Skin of body (tissue), 3 donors: Measurements from ENCODE around the gene NXPE4. TPM values are rescaled to one million over a fixed set of nuclear protein-coding genes. Genes with fewer than 3 reads are reported as not detected.

Experiments used
- DNase-seq: peaks from one replicate; lab custom pipeline; 2025; lab: John Stamatoyannopoulos, UW
- small RNA-seq: library from RNA; depleted of rRNA; stranded (forward); fragments of <200 nt; gene quantifications from one replicate; pipeline ENCODE3, GENCODE V24; 2014; ENCODE audit warnings: low replicate concordance
- total RNA-seq: library from RNA; depleted of rRNA; stranded (reverse); fragments of >200 nt; gene quantifications from one replicate; pipeline ENCODE4 v1.2.3, GENCODE V29; 2014

Gene NXPE4
- total RNA-seq, 1 donor from 2014 or later = not detected

- DNase-seq = no peak
These were observed 32.5 kb downstream of the NXPE4 start for GRCh38 chr11:114563077-114563476.

GRCh38 chr11:114562166-114562916, 33.2 kb downstream of the NXPE4 start:
- DNase-seq = no peak

GRCh38 chr11:114559425-114560310, 35.9 kb downstream of the NXPE4 start, which contains the start of gene NXPE1:
Gene NXPE1, minus strand, starts transcription at chr11:114559881. Its CDS starts 8,680 bp downstream, at chr11:114551201.
- no peak for DNase-seq

GRCh38 chr11:114556135-114556534, 39.5 kb downstream of the NXPE4 start:
- no peak for DNase-seq

- no peak for DNase-seq
These were observed 41.9 kb downstream of the NXPE4 start for GRCh38 chr11:114553642-114554041.

GRCh38 chr11:114551060-114551459, 44.5 kb downstream of the NXPE4 start:
- no peak for DNase-seq

GRCh38 chr11:114525682-114526081, 69.9 kb downstream of the NXPE4 start:
- DNase-seq = no peak

- DNase-seq = no peak
These were observed 71.5 kb downstream of the NXPE4 start for GRCh38 chr11:114524122-114524521.

GRCh38 chr11:114522818-114523217, 72.8 kb downstream of the NXPE4 start:
- no peak for DNase-seq

Small RNA genes lying within 50 kb of the gene (small RNA-seq; reads per million reads assigned to genes)
- not detected for gene RF01210

Other genes starting within 250 kb of the NXPE4 start
- gene C11orf71, start 195.3 kb downstream of the NXPE4 start, total RNA-seq = 4.5 TPM
- 40.9 TPM for gene RBM7, start 195.1 kb downstream of the NXPE4 start, total RNA-seq
- gene REXO2, start 156.3 kb downstream of the NXPE4 start, total RNA-seq = 78.6 TPM
- gene NXPE1, start 35.9 kb downstream of the NXPE4 start, total RNA-seq = not detected
- gene NXPE2, start 82.7 kb upstream of the NXPE4 start, total RNA-seq = 0.20 TPM